B cell (primary cell): ENCODE measurements around the gene SEMA3B. TPM values are rescaled to one million over a fixed set of nuclear protein-coding genes. Genes with fewer than 3 reads are reported as not detected.
A peak's percentile ranks its signal among the peaks of the same experiment; 100 is the strongest.

ENCODE experiments used
- ATAC-seq: fragments of 200-7000 bp; cut with Tn5 transposase; one replicate; pipeline ENCODE4 v1.10.0; 2021; ENCODE audit warnings: low read depth, mild to moderate bottlenecking, moderate number of reproducible peaks, moderate library complexity
- CTCF ChIA-PET: fragments of 350-600 bp; sonication (Branson Sonifier 250); formaldehyde crosslinking; loops from one replicate; lab custom pipeline; 2021; ENCODE audit warnings: antibody characterized with exemption, inconsistent platforms; lab: Charles Lee
- POLR2A ChIA-PET: fragments of 350-600 bp; sonication (Branson Sonifier 250); formaldehyde crosslinking; loops from one replicate; lab custom pipeline; 2021; ENCODE audit warnings: antibody characterized with exemption; lab: Charles Lee
- DNase-seq: peaks from one replicate; pipeline ENCODE4 v3.0.0; 2013
- H2AFZ ChIP-seq: 2 replicates; pipeline ENCODE4 v1.6.1; 2012; ENCODE audit warnings: mild to moderate bottlenecking, low read depth, low read length; ENCODE audit not compliant: insufficient read depth, poor library complexity, severe bottlenecking
- H3K27ac ChIP-seq, 2 donors: 1 replicate in 1 of 2; 2 replicates in 1 of 2; pipeline ENCODE4 v1.5.1; 2012 to 2013; ENCODE audit warnings: low read length in 2 of 2, mild to moderate bottlenecking in 2 of 2, moderate library complexity in 1 of 2
- H3K27me3 ChIP-seq, 4 experiments: fragments of 200-600 bp in 1 of 4; sonication (generic) in 1 of 4; replicated peaks in 1 of 4; 1 replicate in 2 of 4; 2 replicates in 2 of 4; pipeline versions ENCODE4 v1.6.1 to v1.7.0; 2013 to 2016; ENCODE audit warnings: low read length in 3 of 4, mild to moderate bottlenecking in 2 of 4, mixed read lengths in 1 of 4, moderate library complexity in 1 of 4; ENCODE audit not compliant: insufficient read depth in 4 of 4, control insufficient read depth in 3 of 4; ENCODE audit errors: control extremely low read depth in 1 of 4
- H3K36me3 ChIP-seq, 2 experiments: replicated peaks in 1 of 2; 1 replicate in 1 of 2; 2 replicates in 1 of 2; pipeline versions ENCODE4 v1.6.1 to v1.7.1; 2013; ENCODE audit warnings: low read length in 1 of 2; ENCODE audit not compliant: insufficient read depth in 2 of 2, control insufficient read depth in 1 of 2; ENCODE audit errors: control extremely low read depth in 1 of 2, extremely low read depth in 1 of 2
- H3K4me1 ChIP-seq, 2 donors: fragments of 200-600 bp in 1 of 2; sonication (generic) in 1 of 2; 1 replicate in 1 of 2; 2 replicates in 1 of 2; pipeline versions ENCODE4 v1.5.1 to v1.6.1; 2013 to 2017; ENCODE audit warnings: low read length in 2 of 2; ENCODE audit not compliant: control insufficient read depth in 2 of 2, insufficient read depth in 2 of 2
- H3K4me2 ChIP-seq: replicated peaks from 2 replicates; pipeline ENCODE3; 2012; ENCODE audit warnings: mild to moderate bottlenecking, low read depth, low read length; ENCODE audit not compliant: poor library complexity, severe bottlenecking
- H3K4me3 ChIP-seq, 5 experiments: fragments of 200-600 bp in 1 of 5; sonication (generic) in 1 of 5; 1 replicate in 3 of 5; 2 replicates in 2 of 5; pipeline versions ENCODE4 v1.5.1 to v1.7.0; 2011 to 2016; ENCODE audit warnings: low read length in 4 of 5, mild to moderate bottlenecking in 4 of 5, low read depth in 2 of 5, control low read depth in 1 of 5, moderate library complexity in 1 of 5; ENCODE audit not compliant: insufficient read depth in 1 of 5; ENCODE audit errors: control extremely low read depth in 1 of 5, extremely low read depth in 1 of 5
- H3K79me2 ChIP-seq: fragments of 200-600 bp; sonication (generic); one replicate; pipeline ENCODE4 v1.6.0; 2016; ENCODE audit warnings: low read length; ENCODE audit not compliant: control insufficient read depth, insufficient read depth
- H3K9ac ChIP-seq: fragments of 200-600 bp; sonication (generic); 2 replicates; pipeline ENCODE4 v1.6.1; 2017; ENCODE audit warnings: mild to moderate bottlenecking, low read length, moderate library complexity
- H3K9me3 ChIP-seq, 3 donors: one replicate each; pipeline versions ENCODE4 v1.6.1 to v1.7.1; 2013; ENCODE audit warnings: low read length in 2 of 3; ENCODE audit not compliant: control insufficient read depth in 2 of 3, insufficient read depth in 1 of 3; ENCODE audit errors: control extremely low read depth in 1 of 3
- H4K20me1 ChIP-seq: 2 replicates; pipeline ENCODE4 v1.6.0; 2012; ENCODE audit warnings: mild to moderate bottlenecking, low read length; ENCODE audit not compliant: insufficient read depth, control insufficient read depth, poor library complexity, severe bottlenecking
- H3K27ac Mint-ChIP-seq: one replicate; pipeline ENCODE4 v1.8.0; 2021; ENCODE audit warnings: mixed read lengths
- H3K27me3 Mint-ChIP-seq: one replicate; pipeline ENCODE4 v1.8.0; 2021; ENCODE audit warnings: mixed read lengths
- H3K4me1 Mint-ChIP-seq: one replicate; pipeline ENCODE4 v1.8.0; 2021; ENCODE audit warnings: mixed read lengths
- H3K4me3 Mint-ChIP-seq: one replicate; pipeline ENCODE4 v1.8.0; 2021; ENCODE audit warnings: mixed read lengths
- H3K9me3 Mint-ChIP-seq: one replicate; pipeline ENCODE4 v1.8.0; 2022; ENCODE audit warnings: mixed read lengths; ENCODE audit not compliant: insufficient read depth
- EZH2 ChIP-seq: IDR thresholded peaks from 2 replicates; pipeline ENCODE4 v1.6.1; 2012; ENCODE audit warnings: borderline replicate concordance, low read depth, mild to moderate bottlenecking, moderate library complexity, low read length; ENCODE audit not compliant: insufficient read depth, poor library complexity, severe bottlenecking
- WGBS: methylation state at CpG from one replicate; pipeline ENCODE4 v1.1.5; 2013; ENCODE audit warnings: missing lambda C conversion rate; ENCODE audit not compliant: insufficient coverage; 5-methylcytosine and 5-hydroxymethylcytosine counted together
- intact Hi-C: fragments of 100-400 bp; cut with micrococcal nuclease; formaldehyde crosslinking; loops from one replicate; pipeline ENCODE4 v1.10.0; 2022
- polyA plus RNA-seq: library from polyadenylated mRNA; depleted of rRNA; stranded (reverse); fragments of >200 nt; gene quantifications from 2 replicates; pipeline ENCODE4 v1.2.3, GENCODE V29; 2012
- total RNA-seq, 2 donors: library from RNA; stranded (reverse); fragments of 120-200 nt in 1 of 2; gene quantifications; 1 replicate in 1 of 2; 2 replicates in 1 of 2; pipeline versions ENCODE4 v1.2.3 to v1.2.4, GENCODE V29; 2013 to 2022
- TF ChIP-seq, protein P1 (sequence below): fragments of 200-600 bp; IDR thresholded peaks from one replicate; pipeline ENCODE4 v1.8.0; 2022; ENCODE audit warnings: antibody characterized with exemption, mild to moderate bottlenecking

SEMA3B gene
- total and polyA plus RNA-seq, 2 donors (not counting 1 experiment from before 2014, with no cell fraction given), result 0.34 to 0.52 TPM

DNA sequence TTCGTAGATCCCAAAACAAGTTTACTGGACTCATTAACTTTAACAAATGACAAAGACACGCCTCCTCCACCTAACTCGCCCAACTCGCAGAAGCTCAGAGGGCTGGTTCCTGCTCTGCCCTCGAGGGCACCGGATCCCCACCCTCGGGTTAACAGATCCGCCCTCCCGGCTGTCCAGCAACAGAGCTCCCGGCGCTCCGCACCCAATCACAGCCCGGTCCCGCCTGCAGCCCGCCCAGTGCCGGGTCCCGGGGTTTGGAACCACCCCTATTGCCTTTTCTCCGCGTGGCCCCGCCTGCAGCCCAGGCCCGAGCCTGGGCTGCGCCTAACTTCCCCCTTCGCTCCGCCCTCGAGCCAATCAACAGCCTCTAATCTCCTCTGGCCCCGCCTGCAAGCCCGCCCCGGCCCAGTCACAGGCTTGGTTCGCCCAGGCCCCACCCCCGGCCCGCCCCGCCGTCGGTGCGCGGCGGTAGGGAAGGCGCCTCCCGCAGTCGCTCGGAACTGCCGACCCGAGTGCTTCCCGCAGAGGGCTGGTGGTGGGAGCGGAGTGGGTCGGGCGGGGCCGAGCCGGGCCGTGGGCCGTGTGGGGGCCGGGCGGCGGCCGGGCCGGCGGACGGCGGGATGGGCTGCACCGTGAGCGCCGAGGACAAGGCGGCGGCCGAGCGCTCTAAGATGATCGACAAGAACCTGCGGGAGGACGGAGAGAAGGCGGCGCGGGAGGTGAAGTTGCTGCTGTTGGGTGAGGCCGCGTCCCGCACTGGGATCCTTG, 33.0 kb upstream of the SEMA3B start, which contains the start of gene GNAI2:
TSS of gene GNAI2 (plus strand) at position 489 of the 768 bp plus-strand sequence. CDS start at position 621, 132 bp downstream.
- POLR2A ChIA-PET, result interaction anchor here (0.5 to 1.7 kb wide), 9 partner anchors 8 to 1822 kb away, joined by 3 to 11 read pairs (median 4); partner anchors contain the start of genes HYAL3 and NAA80
- Histone ChIP-seq H3K4me3 (peak within 1 kb of the TSS; percentile 70 to 100 (median 95)), H4K20me1 (peaks cover 45% of the 10 kb centered on the region), H2AFZ (peak within 1 kb of the TSS; percentile 71), H3K27ac (peak within 1 kb of the TSS; percentile 65 to 91), H3K4me1 (peaks cover 39 to 46% of the 10 kb centered on the region in 2 donors), H3K36me3 (peaks cover 0 to 23% of the 10 kb centered on the region in 2 experiments), H3K9me3 (no peaks in the 10 kb centered on the region), H3K4me2 (peak within 1 kb of the TSS; percentile 97), H3K79me2 (peaks cover 92% of the 10 kb centered on the region), H3K27me3 (no peaks in the 10 kb centered on the region), H3K9ac (peak within 1 kb of the TSS; percentile 78)
- Mint-ChIP-seq H3K9me3 (no peaks in the 10 kb centered on the region), H3K27me3 (no peaks in the 10 kb centered on the region), H3K4me3 (peak within 1 kb of the TSS; percentile 97), H3K4me1 (peaks cover 54% of the 10 kb centered on the region), H3K27ac (peak within 1 kb of the TSS; percentile 97)
- TF ChIP-seq, protein P1, sequence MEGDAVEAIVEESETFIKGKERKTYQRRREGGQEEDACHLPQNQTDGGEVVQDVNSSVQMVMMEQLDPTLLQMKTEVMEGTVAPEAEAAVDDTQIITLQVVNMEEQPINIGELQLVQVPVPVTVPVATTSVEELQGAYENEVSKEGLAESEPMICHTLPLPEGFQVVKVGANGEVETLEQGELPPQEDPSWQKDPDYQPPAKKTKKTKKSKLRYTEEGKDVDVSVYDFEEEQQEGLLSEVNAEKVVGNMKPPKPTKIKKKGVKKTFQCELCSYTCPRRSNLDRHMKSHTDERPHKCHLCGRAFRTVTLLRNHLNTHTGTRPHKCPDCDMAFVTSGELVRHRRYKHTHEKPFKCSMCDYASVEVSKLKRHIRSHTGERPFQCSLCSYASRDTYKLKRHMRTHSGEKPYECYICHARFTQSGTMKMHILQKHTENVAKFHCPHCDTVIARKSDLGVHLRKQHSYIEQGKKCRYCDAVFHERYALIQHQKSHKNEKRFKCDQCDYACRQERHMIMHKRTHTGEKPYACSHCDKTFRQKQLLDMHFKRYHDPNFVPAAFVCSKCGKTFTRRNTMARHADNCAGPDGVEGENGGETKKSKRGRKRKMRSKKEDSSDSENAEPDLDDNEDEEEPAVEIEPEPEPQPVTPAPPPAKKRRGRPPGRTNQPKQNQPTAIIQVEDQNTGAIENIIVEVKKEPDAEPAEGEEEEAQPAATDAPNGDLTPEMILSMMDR, result no peak
- no peak for TF ChIP-seq EZH2
- peak; percentile 88 for ATAC-seq
- intact Hi-C loops, result loop anchor here (1.0 to 10.0 kb wide), 9 partner anchors 9 to 1519 kb away; partner anchors contain the start of genes APEH, HYAL2, HYAL3 and IFRD2
- WGBS, result under 1% methylated on average over 74 of the region's 75 CpGs
- CTCF ChIA-PET, result interaction anchor here (0.6 to 27.3 kb wide), 8 partner anchors 2 to 433 kb away, joined by 3 to 596 read pairs (median 4); partner anchors contain the start of genes GNAI2, HYAL3, INKA1 and NAA80
- DNase-seq, result peak; percentile 99
